Endothelial cell of umbilical vein (primary cell): ENCODE measurements around the gene PLA2G15. TPM values are rescaled to one million over a fixed set of nuclear protein-coding genes. Genes with fewer than 3 reads are reported as not detected.

Source experiments
- BruUV-seq: library from RNA; stranded (reverse); fragments of 400-500 nt; replicated peaks from 2 replicates; lab custom pipeline; 2021; lab: Mats Ljungman, UMichigan
- CTCF ChIA-PET: fragments of 300-600, 350-600 bp; sonication (Branson Sonifier 250); formaldehyde crosslinking; loops from one replicate; lab custom pipeline; 2021; ENCODE audit warnings: antibody characterized with exemption, inconsistent platforms; lab: Charles Lee
- POLR2A ChIA-PET: fragments of 300-600, 350-600 bp; sonication (Branson Sonifier 250); formaldehyde crosslinking; loops from one replicate; lab custom pipeline; 2021; ENCODE audit warnings: antibody characterized with exemption, inconsistent platforms; lab: Charles Lee
- DNase-seq: peaks from one replicate; pipeline ENCODE4 v3.0.0-alpha.2; 2011; ENCODE audit warnings: low read depth, low spot score
- FAIRE-seq: peaks from 2 replicates; lab custom pipeline; 2011; peaks lifted over from hg19 to GRCh38; lab: Jason Lieb, UNC
- H2AFZ ChIP-seq: 2 replicates; pipeline ENCODE4 v1.6.0; 2012; ENCODE audit warnings: low read depth, low read length, control low read depth, inconsistent platforms
- H3K27ac ChIP-seq: 2 replicates; pipeline ENCODE4 v1.5.1; 2011; ENCODE audit warnings: low read depth, mild to moderate bottlenecking, control low read depth, low read length, moderate library complexity; ENCODE audit not compliant: insufficient read depth
- H3K27me3 ChIP-seq, 2 experiments: 2 replicates each; pipeline versions ENCODE4 v1.6.0 to v1.6.1; 2011; ENCODE audit warnings: low read length in 2 of 2, mixed read lengths in 1 of 2; ENCODE audit not compliant: control insufficient read depth in 2 of 2, insufficient read depth in 2 of 2
- H3K36me3 ChIP-seq, 2 experiments: 2 replicates in 1 of 2; 3 replicates in 1 of 2; pipeline ENCODE4 v1.5.1; 2011; ENCODE audit warnings: low read length in 2 of 2, mild to moderate bottlenecking in 1 of 2, moderate library complexity in 1 of 2; ENCODE audit not compliant: control insufficient read depth in 2 of 2, insufficient read depth in 2 of 2; ENCODE audit errors: extremely low read depth in 1 of 2
- H3K4me1 ChIP-seq: 3 replicates; pipeline ENCODE4 v1.5.1; 2011; ENCODE audit warnings: mild to moderate bottlenecking, low read length; ENCODE audit not compliant: control insufficient read depth, insufficient read depth; ENCODE audit errors: extremely low read depth
- H3K4me2 ChIP-seq: 2 replicates; pipeline ENCODE4 v1.6.1; 2011; ENCODE audit warnings: low read length, control low read depth, mixed read lengths; ENCODE audit not compliant: insufficient read depth
- H3K4me3 ChIP-seq, 3 experiments: fragments of 200-600 bp in 1 of 3; sonication (generic), shearing (Covaris generic) in 1 of 3; replicated peaks in 1 of 3; 2 replicates each; pipeline ENCODE4 v1.5.1; 2011 to 2016; ENCODE audit warnings: control low read depth in 3 of 3, low read length in 3 of 3, mild to moderate bottlenecking in 2 of 3, inconsistent platforms in 1 of 3, low read depth in 1 of 3, moderate library complexity in 1 of 3; ENCODE audit not compliant: insufficient read depth in 1 of 3
- H3K79me2 ChIP-seq: 2 replicates; pipeline ENCODE4 v1.6.0; 2012; ENCODE audit warnings: low read length, inconsistent platforms; ENCODE audit not compliant: control insufficient read depth, insufficient read depth
- H3K9ac ChIP-seq: replicated peaks from 2 replicates; pipeline ENCODE3; 2011; ENCODE audit warnings: low read length, control low read depth; ENCODE audit not compliant: insufficient read depth; ENCODE audit errors: extremely low read depth
- H3K9me1 ChIP-seq: replicated peaks from 3 replicates; pipeline ENCODE4 v1.6.0; 2011; ENCODE audit warnings: mild to moderate bottlenecking, low read length; ENCODE audit not compliant: control insufficient read depth, insufficient read depth; ENCODE audit errors: extremely low read depth
- H3K9me3 ChIP-seq: replicated peaks from 2 replicates; pipeline ENCODE4 v1.5.1; 2012; ENCODE audit warnings: low read length, inconsistent platforms; ENCODE audit not compliant: control insufficient read depth, insufficient read depth
- H4K20me1 ChIP-seq: replicated peaks from 2 replicates; pipeline ENCODE3; 2011; ENCODE audit warnings: mild to moderate bottlenecking, low read length; ENCODE audit not compliant: control insufficient read depth, insufficient read depth; ENCODE audit errors: extremely low read depth
- EZH2 ChIP-seq: IDR thresholded peaks from 2 replicates; pipeline ENCODE4 v1.6.1; 2012; ENCODE audit warnings: borderline replicate concordance, low read depth, mild to moderate bottlenecking, moderate library complexity, low read length, inconsistent platforms; ENCODE audit not compliant: severe bottlenecking
- FOS ChIP-seq: IDR thresholded peaks from 2 replicates; pipeline ENCODE4 v1.6.1; 2011; ENCODE audit warnings: mild to moderate bottlenecking, low read length, moderate library complexity, borderline replicate concordance; ENCODE audit not compliant: insufficient read depth
- GATA2 ChIP-seq: IDR thresholded peaks from 2 replicates; pipeline ENCODE4 v1.7.0; 2011; ENCODE audit warnings: low read depth, mild to moderate bottlenecking, moderate library complexity, mixed read lengths, low read length; ENCODE audit not compliant: insufficient read length, insufficient read depth
- JUN ChIP-seq: IDR thresholded peaks from 2 replicates; pipeline ENCODE4 v1.6.1; 2011; ENCODE audit warnings: borderline replicate concordance, low read depth; ENCODE audit not compliant: insufficient read length, insufficient read depth
- MYC ChIP-seq: IDR thresholded peaks from one replicate; pipeline ENCODE4 v1.6.1; 2011; ENCODE audit warnings: mild to moderate bottlenecking, low read depth, low read length
- POLR2A ChIP-seq: IDR thresholded peaks from 2 replicates; pipeline ENCODE4 v1.6.1; 2012; ENCODE audit warnings: low read depth, mild to moderate bottlenecking, control low read depth, low read length
- POLR2AphosphoS5 ChIP-seq: IDR thresholded peaks from 2 replicates; pipeline ENCODE4 v1.6.1; 2012; ENCODE audit warnings: low read depth, mild to moderate bottlenecking, control low read depth, low read length, moderate library complexity; ENCODE audit not compliant: insufficient read depth
- dilution Hi-C: fragments of 300-500 bp; cut with MboI; formaldehyde crosslinking; loops from one replicate; pipeline ENCODE4 v1.15.0; 2019; ENCODE audit warnings: low sequenced_read_pairs; ENCODE audit not compliant: extremely low pct_ligation_motif_present
- intact Hi-C: fragments of 100-400 bp; cut with micrococcal nuclease; formaldehyde crosslinking; loops from one replicate; pipeline ENCODE4 v1.10.0; 2022
- polyA plus RNA-seq, 4 experiments: library from polyadenylated mRNA; depleted of rRNA in 3 of 4; stranded (reverse) in 3 of 4; unstranded in 1 of 4; fragments of >200 nt; gene quantifications; 2 replicates each; pipeline versions ENCODE4 v1.2.1 to v1.2.3, GENCODE V29; 2011 to 2012; ENCODE audit warnings: missing spikeins in 1 of 4
- total RNA-seq: library from RNA; stranded (reverse); gene quantifications from 2 replicates; pipeline ENCODE4 v1.2.3, GENCODE V29; 2021
- TF ChIP-seq, protein P1 (sequence below): IDR thresholded peaks from 2 replicates; pipeline ENCODE4 v1.6.1; 2011; ENCODE audit not compliant: insufficient read depth, insufficient read length
- TF ChIP-seq, protein P2 (sequence below), 2 donors: IDR thresholded peaks; 1 replicate in 1 of 2; 2 replicates in 1 of 2; pipeline ENCODE4 v1.5.1; 2011; ENCODE audit warnings: low read length in 2 of 2, mild to moderate bottlenecking in 2 of 2, moderate library complexity in 2 of 2, control low read depth in 1 of 2, inconsistent platforms in 1 of 2, low read depth in 1 of 2; ENCODE audit not compliant: insufficient read depth in 1 of 2; ENCODE audit errors: extremely low read depth in 1 of 2

Gene PLA2G15
- total and polyA plus RNA-seq, 2 donors (not counting 3 experiments of a cell fraction or from before 2014, with no cell fraction given): 24.3 to 41.8 TPM

DNA sequence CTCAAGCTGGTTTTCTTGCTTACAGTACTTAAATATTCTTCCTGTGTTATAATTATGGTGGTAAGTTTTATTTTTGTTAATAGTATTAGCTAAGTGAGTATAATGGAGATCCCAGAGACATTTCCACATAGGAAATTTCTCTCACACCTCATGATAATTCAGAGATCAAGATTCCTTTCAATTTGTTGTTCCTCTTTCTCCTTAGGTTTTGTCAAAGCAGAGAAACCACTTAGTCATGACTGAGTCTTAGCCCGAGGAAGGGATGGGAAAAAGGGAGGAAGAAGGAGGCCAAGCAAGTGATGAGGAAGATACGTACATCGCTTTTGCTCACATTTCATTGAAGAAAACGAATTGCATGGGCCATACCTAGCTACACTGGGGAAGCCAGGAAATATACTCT is 27.7 kb upstream of the PLA2G15 start:
- Histone ChIP-seq H3K9me1 (no peaks in the 10 kb centered on the region), H3K9ac (no peak overlapping the region), H2AFZ (no peak overlapping the region), H3K36me3 (no peaks in the 10 kb centered on the region), H3K4me3 (no peak overlapping the region), H3K4me1 (no peaks in the 10 kb centered on the region), H4K20me1 (peaks cover under 1% of the 10 kb centered on the region), H3K4me2 (no peak overlapping the region), H3K27me3 (no peaks in the 10 kb centered on the region), H3K27ac (no peak overlapping the region), H3K79me2 (no peaks in the 10 kb centered on the region), H3K9me3 (no peaks in the 10 kb centered on the region)
- intact Hi-C loops: no loop called here
- FAIRE-seq (no peak), DNase-seq (no peak)
- BruUV-seq: no TSS peak
- ChIA-PET POLR2A (interaction anchor here (0.6 kb wide), 1 partner anchor 19 kb away, joined by 4 read pairs; no protein-coding TSS in a partner anchor), CTCF (interaction anchor here (0.6 to 2.0 kb wide), 8 partner anchors 10 to 177 kb away, joined by 3 to 12 read pairs (median 4); partner anchors contain the start of gene NFATC3)
- TF ChIP-seq, protein P1, sequence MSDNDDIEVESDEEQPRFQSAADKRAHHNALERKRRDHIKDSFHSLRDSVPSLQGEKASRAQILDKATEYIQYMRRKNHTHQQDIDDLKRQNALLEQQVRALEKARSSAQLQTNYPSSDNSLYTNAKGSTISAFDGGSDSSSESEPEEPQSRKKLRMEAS: no peak
- TF ChIP-seq POLR2A (no peak), MYC (no peak), POLR2AphosphoS5 (no peak), JUN (no peak), GATA2 (no peak), FOS (no peak), EZH2 (no peak)
- TF ChIP-seq, protein P2, sequence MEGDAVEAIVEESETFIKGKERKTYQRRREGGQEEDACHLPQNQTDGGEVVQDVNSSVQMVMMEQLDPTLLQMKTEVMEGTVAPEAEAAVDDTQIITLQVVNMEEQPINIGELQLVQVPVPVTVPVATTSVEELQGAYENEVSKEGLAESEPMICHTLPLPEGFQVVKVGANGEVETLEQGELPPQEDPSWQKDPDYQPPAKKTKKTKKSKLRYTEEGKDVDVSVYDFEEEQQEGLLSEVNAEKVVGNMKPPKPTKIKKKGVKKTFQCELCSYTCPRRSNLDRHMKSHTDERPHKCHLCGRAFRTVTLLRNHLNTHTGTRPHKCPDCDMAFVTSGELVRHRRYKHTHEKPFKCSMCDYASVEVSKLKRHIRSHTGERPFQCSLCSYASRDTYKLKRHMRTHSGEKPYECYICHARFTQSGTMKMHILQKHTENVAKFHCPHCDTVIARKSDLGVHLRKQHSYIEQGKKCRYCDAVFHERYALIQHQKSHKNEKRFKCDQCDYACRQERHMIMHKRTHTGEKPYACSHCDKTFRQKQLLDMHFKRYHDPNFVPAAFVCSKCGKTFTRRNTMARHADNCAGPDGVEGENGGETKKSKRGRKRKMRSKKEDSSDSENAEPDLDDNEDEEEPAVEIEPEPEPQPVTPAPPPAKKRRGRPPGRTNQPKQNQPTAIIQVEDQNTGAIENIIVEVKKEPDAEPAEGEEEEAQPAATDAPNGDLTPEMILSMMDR (IDR thresholded peaks at IDR 0.05; ENCODE audit: extremely low read depth in 1 of 2, insufficient read depth in 1 of 2, low read depth in 1 of 2, low read length in 2 of 2): no peak
- dilution Hi-C loops: no loop called here
